Measurements from ENCODE around the gene MRM2. TPM values are rescaled to one million over a fixed set of nuclear protein-coding genes. Genes with fewer than 3 reads are reported as not detected.

The MRM2 gene
- total RNA-seq, 1 experiment from 2014 or later: 34.7 TPM

GRCh38 chr7:2289111-2289586, 47.1 kb upstream of the MRM2 start:
- intact Hi-C loops (cut with micrococcal nuclease): no loop called here
- ChIA-PET POLR2A (no interaction called here), RAD21 (ENCODE audit: low non-redundant PET in 1 of 2, low total read pairs in 2 of 2, uncharacterized antibody in 2 of 2, unreplicated experiment in 2 of 2) (no interaction called here), CTCF (no interaction called here)
- no TSS peak for BruUV-seq (replicated peaks)
- no peak for DNase-seq (ENCODE audit: low read depth, low spot score)
- no peak for ATAC-seq
- Histone ChIP-seq H2AFZ (ENCODE audit: low read depth, low read length, poor library complexity, severe bottlenecking) (no peak overlapping the region), H3K4me2 (ENCODE audit: low read length) (no peak overlapping the region), H4K20me1 (ENCODE audit: insufficient read depth) (no peaks in the 10 kb centered on the region), H3K79me2 (ENCODE audit: insufficient read depth, low read length) (peaks cover 14% of the 10 kb centered on the region; the same call in 1 of the 2 replicates), H3K9me2 (ENCODE audit: insufficient read depth) (no peaks in the 10 kb centered on the region), H3K27ac (ENCODE audit: low read depth, low read length) (no peak overlapping the region), H3K9me3 (ENCODE audit: control insufficient read depth in 1 of 2, insufficient read depth in 1 of 2, low read depth in 1 of 2, low read length in 2 of 2) (no peaks in the 10 kb centered on the region), H3K4me1 (ENCODE audit: control insufficient read depth in 1 of 2, insufficient read depth in 2 of 2, low read length in 2 of 2) (no peaks in the 10 kb centered on the region), H3K36me3 (ENCODE audit: control insufficient read depth in 1 of 2, insufficient read depth in 2 of 2, low read length in 2 of 2) (no peaks in the 10 kb centered on the region), H3K9ac (ENCODE audit: low read length) (no peak overlapping the region), H3K27me3 (ENCODE audit: insufficient read depth, low read length) (no peaks in the 10 kb centered on the region), H3K4me3 (replicated peaks in 1 of 2; ENCODE audit: low read depth in 1 of 2, low read length in 2 of 2) (no peak overlapping the region)
- TF ChIP-seq ZFX (IDR thresholded peaks at IDR 0.05) (no peak), EGR1 (IDR thresholded peaks at IDR 0.05; ENCODE audit: low read depth) (no peak), ELF1 (IDR thresholded peaks at IDR 0.05; ENCODE audit: borderline replicate concordance, low read depth) (no peak), CEBPB (IDR thresholded peaks at IDR 0.05; ENCODE audit: low read depth) (no peak), SRF (IDR thresholded peaks at IDR 0.05; ENCODE audit: low read depth) (no peak), CBX3 (IDR thresholded peaks at IDR 0.05; ENCODE audit: low read depth) (no peak), YY1 (IDR thresholded peaks at IDR 0.05; ENCODE audit: extremely low read depth, insufficient replicate concordance, low read depth, low read length) (no peak)

DNA sequence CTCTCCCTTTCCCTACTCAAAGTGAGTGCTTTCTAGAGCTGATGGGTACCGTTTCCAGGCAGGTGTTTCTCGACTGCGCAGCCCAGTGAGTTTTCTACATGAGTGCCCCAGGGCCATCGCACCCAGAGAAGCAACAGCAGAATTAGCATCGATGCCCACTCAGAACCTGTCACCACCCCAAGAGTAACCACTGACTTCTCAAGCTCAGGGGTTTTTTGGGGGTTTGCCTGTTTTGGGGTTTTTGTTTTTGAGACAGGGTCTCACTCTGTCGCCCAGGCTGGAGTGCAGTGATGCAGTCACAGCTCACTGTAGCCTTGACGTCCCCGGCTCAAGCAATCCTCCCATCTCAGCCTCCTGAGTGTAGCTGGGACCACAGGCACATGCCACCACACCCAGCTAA, 46.5 kb upstream of the MRM2 start:
- RAD21 ChIA-PET (ENCODE audit: low non-redundant PET in 1 of 2, low total read pairs in 2 of 2, uncharacterized antibody in 2 of 2, unreplicated experiment in 2 of 2): no interaction called here
- Histone ChIP-seq H3K4me2 (ENCODE audit: low read length) (no peak overlapping the region), H2AFZ (ENCODE audit: low read depth, low read length, poor library complexity, severe bottlenecking) (no peak overlapping the region), H3K27ac (ENCODE audit: low read depth, low read length) (no peak overlapping the region), H3K9me3 (ENCODE audit: control insufficient read depth in 1 of 2, insufficient read depth in 1 of 2, low read depth in 1 of 2, low read length in 2 of 2) (no peaks in the 10 kb centered on the region), H3K4me3 (replicated peaks in 1 of 2; ENCODE audit: low read depth in 1 of 2, low read length in 2 of 2) (no peak overlapping the region), H3K27me3 (ENCODE audit: insufficient read depth, low read length) (no peaks in the 10 kb centered on the region), H3K79me2 (ENCODE audit: insufficient read depth, low read length) (peaks cover 14% of the 10 kb centered on the region; the same call in 1 of the 2 replicates), H3K36me3 (ENCODE audit: control insufficient read depth in 1 of 2, insufficient read depth in 2 of 2, low read length in 2 of 2) (no peaks in the 10 kb centered on the region), H3K9me2 (ENCODE audit: insufficient read depth) (no peaks in the 10 kb centered on the region), H4K20me1 (ENCODE audit: insufficient read depth) (no peaks in the 10 kb centered on the region), H3K9ac (ENCODE audit: low read length) (no peak overlapping the region), H3K4me1 (ENCODE audit: control insufficient read depth in 1 of 2, insufficient read depth in 2 of 2, low read length in 2 of 2) (no peaks in the 10 kb centered on the region)
- ATAC-seq (no peak), DNase-seq (ENCODE audit: low read depth, low spot score) (no peak)
- CTCF ChIA-PET: no interaction called here
- no TSS peak for BruUV-seq (replicated peaks)
- POLR2A ChIA-PET: no interaction called here
- intact Hi-C loops (cut with micrococcal nuclease): no loop called here
- no peak for TF ChIP-seq CBX3 (IDR thresholded peaks at IDR 0.05; ENCODE audit: low read depth)
- TF ChIP-seq POLR2A (IDR thresholded peaks at IDR 0.05; ENCODE audit: borderline replicate concordance, extremely low read depth, insufficient read depth, insufficient read length): no peak
- TF ChIP-seq, protein P1, sequence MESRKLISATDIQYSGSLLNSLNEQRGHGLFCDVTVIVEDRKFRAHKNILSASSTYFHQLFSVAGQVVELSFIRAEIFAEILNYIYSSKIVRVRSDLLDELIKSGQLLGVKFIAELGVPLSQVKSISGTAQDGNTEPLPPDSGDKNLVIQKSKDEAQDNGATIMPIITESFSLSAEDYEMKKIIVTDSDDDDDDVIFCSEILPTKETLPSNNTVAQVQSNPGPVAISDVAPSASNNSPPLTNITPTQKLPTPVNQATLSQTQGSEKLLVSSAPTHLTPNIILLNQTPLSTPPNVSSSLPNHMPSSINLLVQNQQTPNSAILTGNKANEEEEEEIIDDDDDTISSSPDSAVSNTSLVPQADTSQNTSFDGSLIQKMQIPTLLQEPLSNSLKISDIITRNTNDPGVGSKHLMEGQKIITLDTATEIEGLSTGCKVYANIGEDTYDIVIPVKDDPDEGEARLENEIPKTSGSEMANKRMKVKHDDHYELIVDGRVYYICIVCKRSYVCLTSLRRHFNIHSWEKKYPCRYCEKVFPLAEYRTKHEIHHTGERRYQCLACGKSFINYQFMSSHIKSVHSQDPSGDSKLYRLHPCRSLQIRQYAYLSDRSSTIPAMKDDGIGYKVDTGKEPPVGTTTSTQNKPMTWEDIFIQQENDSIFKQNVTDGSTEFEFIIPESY (IDR thresholded peaks at IDR 0.05; ENCODE audit: extremely low read depth, insufficient replicate concordance, low read length): no peak
- TF ChIP-seq FOSL1 (IDR thresholded peaks at IDR 0.05; ENCODE audit: low read depth): no peak
- TF ChIP-seq JUND (IDR thresholded peaks at IDR 0.05): no peak
- TF ChIP-seq, protein P2, sequence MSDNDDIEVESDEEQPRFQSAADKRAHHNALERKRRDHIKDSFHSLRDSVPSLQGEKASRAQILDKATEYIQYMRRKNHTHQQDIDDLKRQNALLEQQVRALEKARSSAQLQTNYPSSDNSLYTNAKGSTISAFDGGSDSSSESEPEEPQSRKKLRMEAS (IDR thresholded peaks at IDR 0.05): no peak
- TF ChIP-seq, protein P3, sequence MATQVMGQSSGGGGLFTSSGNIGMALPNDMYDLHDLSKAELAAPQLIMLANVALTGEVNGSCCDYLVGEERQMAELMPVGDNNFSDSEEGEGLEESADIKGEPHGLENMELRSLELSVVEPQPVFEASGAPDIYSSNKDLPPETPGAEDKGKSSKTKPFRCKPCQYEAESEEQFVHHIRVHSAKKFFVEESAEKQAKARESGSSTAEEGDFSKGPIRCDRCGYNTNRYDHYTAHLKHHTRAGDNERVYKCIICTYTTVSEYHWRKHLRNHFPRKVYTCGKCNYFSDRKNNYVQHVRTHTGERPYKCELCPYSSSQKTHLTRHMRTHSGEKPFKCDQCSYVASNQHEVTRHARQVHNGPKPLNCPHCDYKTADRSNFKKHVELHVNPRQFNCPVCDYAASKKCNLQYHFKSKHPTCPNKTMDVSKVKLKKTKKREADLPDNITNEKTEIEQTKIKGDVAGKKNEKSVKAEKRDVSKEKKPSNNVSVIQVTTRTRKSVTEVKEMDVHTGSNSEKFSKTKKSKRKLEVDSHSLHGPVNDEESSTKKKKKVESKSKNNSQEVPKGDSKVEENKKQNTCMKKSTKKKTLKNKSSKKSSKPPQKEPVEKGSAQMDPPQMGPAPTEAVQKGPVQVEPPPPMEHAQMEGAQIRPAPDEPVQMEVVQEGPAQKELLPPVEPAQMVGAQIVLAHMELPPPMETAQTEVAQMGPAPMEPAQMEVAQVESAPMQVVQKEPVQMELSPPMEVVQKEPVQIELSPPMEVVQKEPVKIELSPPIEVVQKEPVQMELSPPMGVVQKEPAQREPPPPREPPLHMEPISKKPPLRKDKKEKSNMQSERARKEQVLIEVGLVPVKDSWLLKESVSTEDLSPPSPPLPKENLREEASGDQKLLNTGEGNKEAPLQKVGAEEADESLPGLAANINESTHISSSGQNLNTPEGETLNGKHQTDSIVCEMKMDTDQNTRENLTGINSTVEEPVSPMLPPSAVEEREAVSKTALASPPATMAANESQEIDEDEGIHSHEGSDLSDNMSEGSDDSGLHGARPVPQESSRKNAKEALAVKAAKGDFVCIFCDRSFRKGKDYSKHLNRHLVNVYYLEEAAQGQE (IDR thresholded peaks at IDR 0.05; ENCODE audit: low read depth): no peak
- no peak for TF ChIP-seq SRF (IDR thresholded peaks at IDR 0.05; ENCODE audit: low read depth)
- no peak for TF ChIP-seq POLR2AphosphoS5 (IDR thresholded peaks at IDR 0.05; ENCODE audit: low read depth, low read length)
- TF ChIP-seq ZFX (IDR thresholded peaks at IDR 0.05): no peak
- TF ChIP-seq, protein P4, sequence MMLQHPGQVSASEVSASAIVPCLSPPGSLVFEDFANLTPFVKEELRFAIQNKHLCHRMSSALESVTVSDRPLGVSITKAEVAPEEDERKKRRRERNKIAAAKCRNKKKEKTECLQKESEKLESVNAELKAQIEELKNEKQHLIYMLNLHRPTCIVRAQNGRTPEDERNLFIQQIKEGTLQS (IDR thresholded peaks at IDR 0.05): no peak

Measured in HCT116 (cell line).